GM18519 (cell line): ENCODE results near the gene DUS2.

Experiments used
- ATAC-seq: cut with Tn5 transposase; IDR thresholded peaks from one replicate; pipeline ENCODE4 v1.9.1; 2021; ENCODE audit warnings: mild to moderate bottlenecking, moderate library complexity; ENCODE audit not compliant: unreplicated experiment, low FRiP score

The DUS2 gene

GRCh38 chr16:68040506-68041288 lies 17.6 kb downstream of the DUS2 start:
- ATAC-seq, result peak; percentile 58

- no peak for ATAC-seq
These were observed 18.7 kb downstream of the DUS2 start for GRCh38 chr16:68041783-68042182.

GRCh38 chr16:68046106-68046505 lies 23.0 kb downstream of the DUS2 start:
- ATAC-seq, result no peak

- ATAC-seq, result no peak
These were observed 24.9 kb downstream of the DUS2 start for GRCh38 chr16:68047987-68048386.

GRCh38 chr16:68049449-68049848 lies 26.4 kb downstream of the DUS2 start:
- ATAC-seq, result no peak

GRCh38 chr16:68055395-68055794 lies 32.3 kb downstream of the DUS2 start:
- no peak for ATAC-seq

GRCh38 chr16:68059804-68060203 lies 36.7 kb downstream of the DUS2 start:
- ATAC-seq, result no peak

GRCh38 chr16:68061396-68061795 lies 38.3 kb downstream of the DUS2 start:
- no peak for ATAC-seq

- no peak for ATAC-seq
These were observed 39.9 kb downstream of the DUS2 start for GRCh38 chr16:68062910-68063393.

GRCh38 chr16:68064791-68065365 lies 41.8 kb downstream of the DUS2 start:
- ATAC-seq, result no peak

GRCh38 chr16:68065716-68066305 lies 42.7 kb downstream of the DUS2 start:
- ATAC-seq, result no peak

- no peak for ATAC-seq
These were observed 43.7 kb downstream of the DUS2 start for GRCh38 chr16:68066763-68067162.

GRCh38 chr16:68068926-68069325 lies 45.8 kb downstream of the DUS2 start:
- no peak for ATAC-seq

- ATAC-seq, result no peak
These were observed 46.6 kb downstream of the DUS2 start for GRCh38 chr16:68069511-68070248.

- no peak for ATAC-seq
These were observed 47.2 kb downstream of the DUS2 start for GRCh38 chr16:68070249-68070730.

- no peak for ATAC-seq
These were observed 47.9 kb downstream of the DUS2 start for GRCh38 chr16:68070806-68071517.

GRCh38 chr16:68071518-68071901 lies 48.4 kb downstream of the DUS2 start:
- ATAC-seq, result no peak

GRCh38 chr16:68072038-68072695 lies 49.1 kb downstream of the DUS2 start:
- ATAC-seq, result no peak

GRCh38 chr16:68073902-68074760 lies 51.0 kb downstream of the DUS2 start:
- no peak for ATAC-seq
